Measurements from ENCODE around the gene GPR65.
"Not testable (repeated sequence)": the region's sequence is repeated elsewhere in the genome, so short reads cannot be mapped to it uniquely, and the experiment has no call there.

The GPR65 gene

DNA sequence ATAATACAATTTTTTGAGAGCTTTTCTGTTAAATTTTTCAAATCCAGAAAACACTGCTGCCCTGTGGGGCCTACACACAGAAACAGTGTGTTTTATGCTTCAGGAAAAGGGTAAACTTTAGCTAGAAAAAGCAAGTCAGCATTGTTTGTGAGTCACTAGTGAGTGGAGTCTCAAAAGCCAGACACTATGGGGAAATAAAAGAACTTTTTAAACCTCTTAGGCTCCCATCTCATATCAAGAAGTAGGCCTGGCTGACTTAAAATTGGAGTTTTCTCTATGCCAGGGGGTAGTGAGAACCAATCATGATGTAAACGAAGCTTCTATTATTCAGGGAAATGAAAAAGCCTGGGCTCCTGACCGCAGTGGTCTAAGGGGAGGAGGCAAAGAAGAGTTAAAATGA is 12.6 kb downstream of the GPR65 start:
- H3K36me3 Mint-ChIP-seq: peaks cover 8% of the 10 kb centered on the region
- H3K27me3 Mint-ChIP-seq: no peaks in the 10 kb centered on the region
- H3K27ac Mint-ChIP-seq: peak overlapping the region; percentile 70
- H3K9me3 Mint-ChIP-seq: peaks cover 5% of the 10 kb centered on the region
- no peak overlapping the region for H3K4me3 Mint-ChIP-seq
- peaks cover 52% of the 10 kb centered on the region for H3K4me1 Mint-ChIP-seq

DNA sequence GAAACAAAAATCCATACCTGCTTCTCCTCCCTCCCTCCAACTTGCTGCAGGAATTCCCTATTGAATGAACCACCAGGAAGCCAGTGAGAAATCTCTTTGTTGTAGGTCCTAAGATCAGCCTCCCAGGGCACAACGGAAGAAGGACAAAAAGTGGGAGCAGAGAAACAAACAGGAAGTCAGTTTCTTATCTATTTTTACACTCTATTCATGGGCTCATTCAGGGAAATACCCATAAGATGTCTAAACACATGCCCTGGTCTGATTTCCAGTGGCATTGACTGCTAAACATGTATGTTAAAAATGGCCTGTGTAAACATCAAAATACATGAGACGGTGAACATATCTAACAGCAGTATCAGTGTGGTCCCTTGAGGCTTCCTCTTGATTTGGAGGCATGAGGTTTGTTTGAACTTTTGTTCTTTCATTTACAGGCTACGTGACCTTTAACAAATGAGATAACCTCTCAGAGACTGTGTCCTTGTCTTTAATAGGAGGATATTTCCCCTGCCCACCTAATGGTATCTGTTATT is 18.8 kb downstream of the GPR65 start:
- Mint-ChIP-seq H3K4me1 (peaks cover 85% of the 10 kb centered on the region), H3K27ac (peak overlapping the region; percentile 92), H3K4me3 (no peak overlapping the region)

GRCh38 chr14:88024252-88025086 is 19.5 kb downstream of the GPR65 start:
- not testable (repeated sequence) for H3K4me3 Mint-ChIP-seq, H3K9me3 Mint-ChIP-seq, H3K36me3 Mint-ChIP-seq, H3K27me3 Mint-ChIP-seq
- Mint-ChIP-seq H3K27ac (peak overlapping the region; percentile 92), H3K4me1 (peaks cover 88% of the 10 kb centered on the region)

More for the DNA sequence above, 18.8 kb downstream of the GPR65 start:
- Mint-ChIP-seq H3K9me3 (peaks cover 5% of the 10 kb centered on the region), H3K36me3 (no peaks in the 10 kb centered on the region), H3K27me3 (no peaks in the 10 kb centered on the region)

DNA sequence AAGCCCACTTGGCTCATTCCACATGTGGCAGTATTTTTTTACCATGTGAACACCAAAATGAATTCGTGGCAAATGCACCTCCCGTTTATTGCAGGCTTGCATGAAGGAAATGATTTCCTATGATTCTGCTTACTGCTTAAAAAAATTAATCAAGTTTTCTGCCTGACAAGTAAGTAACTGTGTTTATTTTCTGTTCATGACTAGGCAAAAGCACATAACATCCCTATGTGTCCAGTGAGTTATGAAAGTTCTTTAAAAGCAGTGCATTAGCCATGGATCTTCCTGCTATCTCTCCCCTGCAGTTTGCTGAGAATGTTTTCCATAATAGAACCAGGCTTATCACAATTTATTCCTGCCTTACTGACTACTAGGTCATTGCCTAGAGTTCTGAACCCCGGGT is 20.4 kb downstream of the GPR65 start:
- no peaks in the 10 kb centered on the region for H3K27me3 Mint-ChIP-seq
- peaks cover 88% of the 10 kb centered on the region for H3K4me1 Mint-ChIP-seq
- no peaks in the 10 kb centered on the region for H3K36me3 Mint-ChIP-seq
- H3K27ac Mint-ChIP-seq: peak overlapping the region; percentile 69
- peaks cover 5% of the 10 kb centered on the region for H3K9me3 Mint-ChIP-seq
- no peak overlapping the region for H3K4me3 Mint-ChIP-seq

- Mint-ChIP-seq H3K9me3 (no peaks in the 10 kb centered on the region), H3K36me3 (no peaks in the 10 kb centered on the region), H3K27ac (peak overlapping the region; percentile 91), H3K4me1 (peaks cover 91% of the 10 kb centered on the region), H3K4me3 (peak overlapping the region; percentile 69), H3K27me3 (no peaks in the 10 kb centered on the region)
Measured at GRCh38 chr14:88026890-88027289, 22.0 kb downstream of the GPR65 start.

- no peaks in the 10 kb centered on the region for H3K36me3 Mint-ChIP-seq
- H3K9me3 Mint-ChIP-seq: no peaks in the 10 kb centered on the region
- H3K4me1 Mint-ChIP-seq: peaks cover 68% of the 10 kb centered on the region
- peak overlapping the region; percentile 27 for H3K27ac Mint-ChIP-seq
- H3K4me3 Mint-ChIP-seq: no peak overlapping the region
- H3K27me3 Mint-ChIP-seq: no peaks in the 10 kb centered on the region
Measured at GRCh38 chr14:88029500-88029899, 24.6 kb downstream of the GPR65 start.

DNA sequence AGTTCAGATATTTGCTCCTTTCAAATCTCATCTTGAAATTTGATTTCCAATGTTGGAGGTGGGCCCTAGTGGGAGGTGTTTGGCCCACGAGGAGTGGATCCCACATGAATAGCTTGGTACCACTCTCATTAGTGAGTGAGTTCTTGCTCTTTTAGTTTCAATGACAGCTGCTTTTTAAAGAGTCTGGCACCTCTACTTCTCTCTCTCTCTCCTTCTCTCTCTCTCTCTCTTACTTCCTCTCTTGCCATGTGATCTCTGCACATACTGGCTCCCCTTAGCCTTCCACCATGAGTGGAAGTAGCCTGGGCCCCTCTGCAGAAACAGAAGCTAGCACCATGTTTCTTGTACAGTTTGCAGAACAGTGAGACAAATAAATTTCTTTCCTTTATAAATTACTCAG is 25.1 kb downstream of the GPR65 start:
- H3K4me3 Mint-ChIP-seq: no peak overlapping the region
- H3K4me1 Mint-ChIP-seq: peaks cover 62% of the 10 kb centered on the region
- H3K27ac Mint-ChIP-seq: no peak overlapping the region
- H3K36me3 Mint-ChIP-seq: no peaks in the 10 kb centered on the region
- no peaks in the 10 kb centered on the region for H3K27me3 Mint-ChIP-seq
- no peaks in the 10 kb centered on the region for H3K9me3 Mint-ChIP-seq

- Mint-ChIP-seq H3K27me3 (no peaks in the 10 kb centered on the region), H3K4me3 (no peak overlapping the region), H3K9me3 (no peaks in the 10 kb centered on the region), H3K36me3 (no peaks in the 10 kb centered on the region), H3K27ac (no peak overlapping the region), H3K4me1 (peaks cover 54% of the 10 kb centered on the region)
Measured at GRCh38 chr14:88030892-88031291, 26.0 kb downstream of the GPR65 start.

GRCh38 chr14:88032373-88032772 is 27.4 kb downstream of the GPR65 start:
- no peaks in the 10 kb centered on the region for H3K36me3 Mint-ChIP-seq
- H3K4me3 Mint-ChIP-seq: no peak overlapping the region
- no peaks in the 10 kb centered on the region for H3K27me3 Mint-ChIP-seq
- H3K9me3 Mint-ChIP-seq: no peaks in the 10 kb centered on the region
- H3K4me1 Mint-ChIP-seq: peaks cover 39% of the 10 kb centered on the region
- H3K27ac Mint-ChIP-seq: no peak overlapping the region

DNA sequence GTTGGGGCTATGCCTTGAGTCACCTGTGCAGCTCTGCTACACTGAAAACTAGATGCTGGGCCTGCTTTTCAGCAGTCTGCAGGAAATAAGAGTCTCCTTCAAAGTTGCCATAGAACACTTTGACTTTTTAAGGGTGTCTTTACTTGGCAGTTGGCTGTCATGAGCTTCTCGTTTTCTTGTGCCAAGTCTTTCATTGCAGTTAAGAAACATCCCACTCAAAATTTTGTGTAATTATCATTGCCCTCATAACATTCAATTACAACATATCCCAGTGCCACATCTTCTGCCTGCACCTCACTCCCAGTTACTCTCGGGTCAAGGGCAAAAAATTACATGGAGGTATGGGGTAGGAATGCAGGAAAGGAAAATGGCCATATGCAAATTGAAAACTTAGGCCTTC is 29.1 kb downstream of the GPR65 start:
- H3K27ac Mint-ChIP-seq: no peak overlapping the region
- H3K4me3 Mint-ChIP-seq: no peak overlapping the region
- H3K4me1 Mint-ChIP-seq: peaks cover 29% of the 10 kb centered on the region
- H3K9me3 Mint-ChIP-seq: no peaks in the 10 kb centered on the region
- no peaks in the 10 kb centered on the region for H3K36me3 Mint-ChIP-seq
- H3K27me3 Mint-ChIP-seq: no peaks in the 10 kb centered on the region

- H3K4me1 Mint-ChIP-seq: peaks cover 9% of the 10 kb centered on the region
Measured at GRCh38 chr14:88036422-88036821, 31.5 kb downstream of the GPR65 start.

DNA sequence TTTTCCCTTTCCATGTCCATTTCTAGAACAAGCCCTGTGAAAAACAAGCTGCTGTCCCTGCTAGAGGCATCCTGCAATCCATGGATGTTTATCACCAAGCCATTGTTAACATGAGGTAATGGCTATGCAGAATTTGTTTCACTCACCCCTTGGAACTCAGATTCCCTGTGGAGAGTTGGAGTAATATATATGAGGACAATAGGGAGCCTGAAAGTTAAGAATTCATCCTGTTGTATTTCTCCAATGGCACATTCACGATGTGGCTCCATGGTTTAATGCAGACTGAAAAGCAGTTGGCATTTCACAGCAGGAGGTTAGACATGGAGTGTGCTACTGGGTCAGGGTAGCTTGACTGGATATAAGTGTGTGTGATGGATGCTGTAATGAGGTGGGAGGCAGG is 32.4 kb downstream of the GPR65 start:
- Mint-ChIP-seq H3K27me3 (no peaks in the 10 kb centered on the region), H3K9me3 (no peaks in the 10 kb centered on the region), H3K27ac (no peak overlapping the region), H3K4me3 (no peak overlapping the region), H3K36me3 (no peaks in the 10 kb centered on the region), H3K4me1 (peaks cover 6% of the 10 kb centered on the region)

More at GRCh38 chr14:88036422-88036821, 31.5 kb downstream of the GPR65 start:
- H3K4me3 Mint-ChIP-seq: no peak overlapping the region
- H3K9me3 Mint-ChIP-seq: no peaks in the 10 kb centered on the region
- H3K27me3 Mint-ChIP-seq: no peaks in the 10 kb centered on the region
- H3K36me3 Mint-ChIP-seq: no peaks in the 10 kb centered on the region
- H3K27ac Mint-ChIP-seq: no peak overlapping the region

- Mint-ChIP-seq H3K27ac (no peak overlapping the region), H3K36me3 (no peaks in the 10 kb centered on the region), H3K4me3 (no peak overlapping the region), H3K4me1 (peaks cover 6% of the 10 kb centered on the region), H3K27me3 (no peaks in the 10 kb centered on the region), H3K9me3 (no peaks in the 10 kb centered on the region)
Measured at GRCh38 chr14:88039197-88039596, 34.3 kb downstream of the GPR65 start.

- Mint-ChIP-seq H3K27me3 (no peaks in the 10 kb centered on the region), H3K27ac (no peak overlapping the region), H3K4me1 (peaks cover 6% of the 10 kb centered on the region), H3K9me3 (no peaks in the 10 kb centered on the region), H3K36me3 (no peaks in the 10 kb centered on the region), H3K4me3 (no peak overlapping the region)
Measured at GRCh38 chr14:88040146-88040545, 35.2 kb downstream of the GPR65 start.

DNA sequence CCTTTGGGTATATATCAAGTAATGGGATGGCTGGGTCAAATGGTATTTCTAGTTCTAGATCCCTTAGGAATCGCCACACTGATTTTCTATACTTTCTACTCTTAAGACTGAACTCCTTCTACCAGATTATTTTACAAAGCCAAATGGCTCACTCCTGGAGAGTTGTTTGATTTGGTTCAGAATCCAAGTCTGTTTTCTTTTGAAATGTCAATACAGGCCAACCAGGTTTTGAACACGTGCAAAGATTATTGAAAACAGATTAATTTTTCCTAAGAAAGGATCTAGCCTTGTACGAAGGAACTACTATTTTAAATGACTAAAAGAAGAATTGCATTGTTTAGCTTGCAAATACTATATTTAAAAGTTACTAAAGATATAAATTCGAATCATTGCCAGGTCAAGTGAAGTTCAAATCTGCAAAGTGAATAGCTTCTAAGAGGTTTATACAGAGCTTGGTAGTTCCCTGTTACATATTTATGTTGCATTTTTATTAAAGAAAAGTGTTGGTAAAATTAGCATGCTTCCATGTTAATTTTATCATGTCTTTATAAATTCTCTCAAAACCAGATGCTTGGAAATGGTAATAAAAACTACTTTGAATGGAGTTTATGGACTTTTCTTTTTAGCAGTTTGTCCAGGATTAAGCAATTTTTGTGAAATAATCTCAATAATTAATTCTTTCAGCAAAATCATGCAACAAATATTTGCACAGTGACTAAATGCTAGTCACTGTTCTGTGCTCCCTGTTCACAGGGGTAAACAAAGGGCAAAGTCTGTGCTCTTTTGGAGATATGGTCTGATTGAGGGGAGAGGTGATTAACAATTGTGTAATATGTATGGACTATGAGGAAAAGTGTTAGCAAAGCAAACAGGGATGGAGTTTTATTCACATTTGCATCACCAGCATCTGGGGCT is 38.9 kb downstream of the GPR65 start:
- Mint-ChIP-seq H3K4me3 (no peak overlapping the region), H3K27me3 (no peaks in the 10 kb centered on the region), H3K9me3 (no peaks in the 10 kb centered on the region), H3K36me3 (no peaks in the 10 kb centered on the region), H3K4me1 (no peaks in the 10 kb centered on the region), H3K27ac (no peak overlapping the region)

DNA sequence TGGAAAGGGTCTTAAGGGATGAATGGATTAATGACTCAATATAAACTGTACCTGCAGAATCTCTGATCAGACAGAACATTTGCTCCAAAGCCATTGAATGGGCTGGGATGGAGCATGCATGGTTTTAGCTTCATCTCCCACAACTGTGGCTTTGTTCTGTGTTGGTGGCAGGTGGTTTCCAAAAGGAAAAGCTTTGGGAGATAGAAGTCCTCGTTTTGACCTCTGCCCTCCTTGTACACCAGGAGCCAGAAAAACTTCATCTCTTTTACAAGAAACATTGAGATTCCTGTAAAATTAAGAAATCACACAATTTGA is 39.5 kb downstream of the GPR65 start:
- Mint-ChIP-seq H3K4me1 (no peaks in the 10 kb centered on the region), H3K27me3 (no peaks in the 10 kb centered on the region)

More for the DNA sequence above, 39.5 kb downstream of the GPR65 start:
- Mint-ChIP-seq H3K36me3 (no peaks in the 10 kb centered on the region), H3K9me3 (no peaks in the 10 kb centered on the region), H3K4me3 (no peak overlapping the region), H3K27ac (no peak overlapping the region)
